CD14-positive monocyte (primary cell): ENCODE measurements around the gene ABCB9. TPM values are rescaled to one million over a fixed set of nuclear protein-coding genes. Genes with fewer than 3 reads are reported as not detected.

Experiments
- DNase-seq, 3 donors: peaks; one replicate each; pipeline ENCODE4 v3.0.0-alpha.2; 2011 to 2022
- H2AFZ ChIP-seq: 2 replicates; pipeline ENCODE4 v1.6.0; 2012; ENCODE audit warnings: mild to moderate bottlenecking, low read depth, low read length, inconsistent platforms; ENCODE audit not compliant: insufficient read depth, poor library complexity, severe bottlenecking
- H3K27ac ChIP-seq, 2 donors: 1 replicate in 1 of 2; 2 replicates in 1 of 2; pipeline ENCODE4 v1.5.1; 2012 to 2013; ENCODE audit warnings: low read length in 2 of 2, control low read depth in 1 of 2, inconsistent platforms in 1 of 2, low read depth in 1 of 2, mild to moderate bottlenecking in 1 of 2
- H3K27me3 ChIP-seq, 2 donors: one replicate each; pipeline versions ENCODE4 v1.6.0 to v1.6.1; 2011 to 2013; ENCODE audit warnings: low read length in 2 of 2; ENCODE audit not compliant: control insufficient read depth in 2 of 2, insufficient read depth in 2 of 2
- H3K36me3 ChIP-seq, 2 donors: replicated peaks in 1 of 2; 1 replicate in 1 of 2; 2 replicates in 1 of 2; pipeline versions ENCODE4 v1.5.1 to v1.6.1; 2012 to 2013; ENCODE audit warnings: low read length in 2 of 2, control low read depth in 1 of 2, inconsistent platforms in 1 of 2, mild to moderate bottlenecking in 1 of 2; ENCODE audit not compliant: insufficient read depth in 2 of 2, control insufficient read depth in 1 of 2
- H3K4me1 ChIP-seq, 2 donors: 1 replicate in 1 of 2; 2 replicates in 1 of 2; pipeline versions ENCODE4 v1.5.1 to v1.6.1; 2012 to 2013; ENCODE audit warnings: low read length in 2 of 2, control low read depth in 1 of 2, inconsistent platforms in 1 of 2, mild to moderate bottlenecking in 1 of 2, moderate library complexity in 1 of 2; ENCODE audit not compliant: insufficient read depth in 2 of 2, control insufficient read depth in 1 of 2
- H3K4me2 ChIP-seq: replicated peaks from 2 replicates; pipeline ENCODE3; 2012; ENCODE audit warnings: low read length, moderate library complexity, mild to moderate bottlenecking; ENCODE audit not compliant: poor library complexity, severe bottlenecking; ENCODE audit errors: extremely low read depth
- H3K4me3 ChIP-seq, 3 experiments: fragments of 200-600 bp in 1 of 3; sonication (generic) in 1 of 3; replicated peaks in 1 of 3; 1 replicate in 2 of 3; 2 replicates in 1 of 3; pipeline ENCODE4 v1.5.1; 2011 to 2013; ENCODE audit warnings: low read length in 3 of 3, mild to moderate bottlenecking in 3 of 3, control low read depth in 2 of 3, low read depth in 2 of 3, inconsistent platforms in 1 of 3, moderate library complexity in 1 of 3
- H3K79me2 ChIP-seq: 2 replicates; pipeline ENCODE4 v1.6.0; 2012; ENCODE audit warnings: mild to moderate bottlenecking, control low read depth, inconsistent platforms, low read length, moderate library complexity; ENCODE audit not compliant: insufficient read depth
- H3K9ac ChIP-seq: 2 replicates; pipeline ENCODE4 v1.6.0; 2017; ENCODE audit warnings: low read length, mild to moderate bottlenecking; ENCODE audit not compliant: insufficient read depth, poor library complexity, severe bottlenecking
- H3K9me3 ChIP-seq, 2 donors: replicated peaks in 1 of 2; 1 replicate in 1 of 2; 2 replicates in 1 of 2; pipeline versions ENCODE4 v1.5.1 to v1.6.1; 2012 to 2013; ENCODE audit warnings: low read length in 2 of 2, control low read depth in 1 of 2; ENCODE audit not compliant: control insufficient read depth in 1 of 2, insufficient read depth in 1 of 2
- H4K20me1 ChIP-seq: 2 replicates; pipeline ENCODE4 v1.6.0; 2012; ENCODE audit warnings: mild to moderate bottlenecking, low read length, control low read depth, moderate library complexity; ENCODE audit not compliant: insufficient read depth
- H3K27ac Mint-ChIP-seq, 7 donors: one replicate each; pipeline ENCODE4 v1.8.0; 2020; ENCODE audit warnings: mild to moderate bottlenecking in 7 of 7, mixed read lengths in 7 of 7, moderate library complexity in 6 of 7, inconsistent platforms in 2 of 7
- H3K27me3 Mint-ChIP-seq, 3 donors: one replicate each; pipeline ENCODE4 v1.8.0; 2021 to 2022; ENCODE audit warnings: low read depth in 3 of 3, mild to moderate bottlenecking in 3 of 3, mixed read lengths in 3 of 3, moderate library complexity in 3 of 3, inconsistent platforms in 1 of 3
- H3K36me3 Mint-ChIP-seq, 2 donors: one replicate each; pipeline ENCODE4 v1.8.0; 2020; ENCODE audit warnings: mixed read lengths in 2 of 2, inconsistent platforms in 1 of 2, mild to moderate bottlenecking in 1 of 2
- H3K4me1 Mint-ChIP-seq: one replicate; pipeline ENCODE4 v1.8.0; 2020; ENCODE audit warnings: mild to moderate bottlenecking, mixed read lengths
- H3K4me3 Mint-ChIP-seq, 2 donors: one replicate each; pipeline ENCODE4 v1.8.0; 2020; ENCODE audit warnings: mild to moderate bottlenecking in 2 of 2, mixed read lengths in 2 of 2, moderate library complexity in 1 of 2
- H3K9me3 Mint-ChIP-seq, 7 donors: one replicate each; pipeline ENCODE4 v1.8.0; 2020 to 2022; ENCODE audit warnings: mixed read lengths in 7 of 7, mild to moderate bottlenecking in 6 of 7, moderate library complexity in 6 of 7, inconsistent platforms in 2 of 7
- CTCF ChIP-seq: fragments of 200-600 bp; IDR thresholded peaks from one replicate; pipeline ENCODE4 v1.8.0; 2022; ENCODE audit warnings: antibody characterized with exemption, mild to moderate bottlenecking
- WGBS: methylation state at CpG from one replicate; pipeline ENCODE4 v1.1.5; 2013; ENCODE audit warnings: missing lambda C conversion rate; ENCODE audit not compliant: insufficient coverage; 5-methylcytosine and 5-hydroxymethylcytosine counted together
- intact Hi-C, 2 donors: fragments of 100-400 bp; cut with micrococcal nuclease; formaldehyde crosslinking; loops; one replicate each; pipeline versions ENCODE4 v1.15.0 to v1.15.1; 2023
- polyA plus RNA-seq, 3 donors: library from polyadenylated mRNA; depleted of rRNA in 1 of 3; unstranded in 2 of 3; stranded (reverse) in 1 of 3; fragments of 300-500 nt in 2 of 3; fragments of >200 nt in 1 of 3; fragmentation: Illumina TruSeq in 2 of 3; gene quantifications; 1 replicate in 2 of 3; 2 replicates in 1 of 3; pipeline ENCODE4 v1.2.3, GENCODE V29; 2012 to 2021

Gene ABCB9
- polyA plus RNA-seq, 3 donors = 0.14 to 1.2 (median 0.22) TPM

- H3K27ac ChIP-seq = peak overlapping the region; percentile 63 to 87
- intact Hi-C loops = loop anchor here in 1 of 2 donors (5.0 kb wide), 1 partner anchor 55 kb away; no protein-coding TSS in a partner anchor
- peak overlapping the region in 2 of 3 experiments; percentile 28 to 67 for H3K4me3 ChIP-seq
- peaks cover 80% of the 10 kb centered on the region for H4K20me1 ChIP-seq
- H3K36me3 ChIP-seq = no peaks in the 10 kb centered on the region
- Mint-ChIP-seq H3K27me3 (peaks cover 0 to 9% (median 5%) of the 10 kb centered on the region in 3 donors), H3K4me3 (peak overlapping the region; percentile 37 to 58), H3K9me3 (peaks cover 3 to 7% (median 6%) of the 10 kb centered on the region in 7 donors), H3K27ac (peak overlapping the region; percentile 77 to 94 (median 91)), H3K4me1 (peaks cover 87% of the 10 kb centered on the region), H3K36me3 (peaks cover 8 to 20% of the 10 kb centered on the region in 2 donors)
- H3K9me3 ChIP-seq = peaks cover 0 to 3% of the 10 kb centered on the region in 2 donors
- peak in 2 of 3 donors; percentile 73 to 74 for DNase-seq
- no peak overlapping the region for H2AFZ ChIP-seq
- H3K4me2 ChIP-seq = peak overlapping the region; percentile 66
- WGBS = 13% methylated on average over 7 of the region's 10 CpGs
- H3K27me3 ChIP-seq = peaks cover 0 to 3% of the 10 kb centered on the region in 2 donors
- no peak for TF ChIP-seq CTCF
- peaks cover 78% of the 10 kb centered on the region for H3K79me2 ChIP-seq
- H3K4me1 ChIP-seq = peaks cover 85 to 90% of the 10 kb centered on the region in 2 donors
- H3K9ac ChIP-seq = peak overlapping the region; percentile 35
Measured at GRCh38 chr12:122891661-122892525, 74.4 kb downstream of the ABCB9 start.

- Histone ChIP-seq H3K9me3 (no peaks in the 10 kb centered on the region), H4K20me1 (peaks cover 97% of the 10 kb centered on the region), H2AFZ (no peak overlapping the region), H3K79me2 (peaks cover 87% of the 10 kb centered on the region), H3K27ac (peak overlapping the region; percentile 89 to 97), H3K9ac (peak overlapping the region; percentile 72), H3K4me2 (peak overlapping the region; percentile 68), H3K36me3 (no peaks in the 10 kb centered on the region), H3K27me3 (no peaks in the 10 kb centered on the region), H3K4me1 (peaks cover 87 to 92% of the 10 kb centered on the region in 2 donors), H3K4me3 (peak overlapping the region in 1 of 3 experiments; percentile 67)
- no peaks in the 10 kb centered on the region for H3K9me3 Mint-ChIP-seq
- H3K4me1 Mint-ChIP-seq = peaks cover 88% of the 10 kb centered on the region
- WGBS = 2% methylated on average over 7 of the region's 13 CpGs
- intact Hi-C loops = loop anchor here (2.0 to 5.0 kb wide), 2 partner anchors 57 kb away; no protein-coding TSS in a partner anchor
- peak overlapping the region; percentile 75 to 93 for H3K4me3 Mint-ChIP-seq
- peaks cover 0 to 2% (median 2%) of the 10 kb centered on the region in 3 donors for H3K27me3 Mint-ChIP-seq
- peaks cover 5 to 16% of the 10 kb centered on the region in 2 donors for H3K36me3 Mint-ChIP-seq
- peak in 2 of 3 donors; percentile 36 to 47 for DNase-seq
- H3K27ac Mint-ChIP-seq = peak overlapping the region; percentile 97 to 100 (median 99)
- TF ChIP-seq CTCF = no peak
Measured at GRCh38 chr12:122889761-122890520, 76.3 kb downstream of the ABCB9 start.
